Measurements from ENCODE around the gene UGT1A4. TPM values are rescaled to one million over a fixed set of nuclear protein-coding genes. Genes with fewer than 3 reads are reported as not detected.

The UGT1A4 gene
- total and polyA plus RNA-seq, 10 of the 15 experiments (the other 5 are each of a cell fraction or from before 2014, with no cell fraction given) = not detected

DNA sequence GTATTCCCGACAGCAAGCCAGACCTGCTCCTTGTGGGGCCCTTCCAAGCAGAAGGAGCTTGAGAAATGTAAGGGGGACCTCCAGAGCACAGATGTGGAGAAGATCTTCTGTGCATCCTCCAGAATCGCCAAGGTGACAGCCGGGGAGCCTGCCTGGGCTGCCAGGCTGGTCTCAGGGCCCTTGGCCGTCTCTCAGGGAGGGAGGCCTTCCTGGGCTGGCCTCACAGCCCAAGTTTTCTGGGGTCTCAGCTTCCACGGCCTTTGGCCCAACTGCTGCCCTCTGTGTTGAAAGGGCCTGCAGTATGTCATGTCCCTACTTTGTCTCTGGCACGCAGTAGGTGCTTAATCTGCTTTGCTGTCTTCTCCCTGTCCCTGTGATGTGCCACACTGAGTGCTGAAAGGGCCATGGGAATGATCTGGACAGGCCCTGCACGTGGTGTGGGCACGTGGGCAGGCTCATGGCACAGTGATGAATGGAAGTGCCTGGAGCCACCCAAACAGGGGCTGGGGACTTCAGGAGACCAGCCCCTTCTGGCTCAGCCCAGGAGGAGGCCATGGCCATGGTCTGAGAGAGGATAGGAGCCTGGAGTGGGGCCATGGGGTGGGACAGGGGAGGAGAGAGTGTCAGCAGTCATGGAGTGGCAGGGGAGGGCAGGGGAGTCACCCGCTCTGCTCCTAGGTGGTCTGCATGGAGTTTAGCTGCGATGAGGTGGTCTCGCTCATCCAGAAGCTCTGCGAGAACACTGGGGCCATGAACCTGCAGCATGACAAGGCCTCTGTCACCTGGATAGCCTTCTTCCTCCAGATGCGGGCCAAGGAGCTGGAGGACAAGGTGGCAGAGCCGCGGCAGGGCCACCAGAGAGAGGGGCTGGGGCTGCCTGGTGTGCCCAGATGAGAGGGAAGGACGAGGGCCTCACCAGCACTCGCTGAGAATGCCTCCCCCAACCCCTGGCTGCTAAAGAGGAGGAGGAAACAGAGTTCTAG lies 100.4 kb downstream of the UGT1A4 start (continued):
- TF ChIP-seq, protein P1, sequence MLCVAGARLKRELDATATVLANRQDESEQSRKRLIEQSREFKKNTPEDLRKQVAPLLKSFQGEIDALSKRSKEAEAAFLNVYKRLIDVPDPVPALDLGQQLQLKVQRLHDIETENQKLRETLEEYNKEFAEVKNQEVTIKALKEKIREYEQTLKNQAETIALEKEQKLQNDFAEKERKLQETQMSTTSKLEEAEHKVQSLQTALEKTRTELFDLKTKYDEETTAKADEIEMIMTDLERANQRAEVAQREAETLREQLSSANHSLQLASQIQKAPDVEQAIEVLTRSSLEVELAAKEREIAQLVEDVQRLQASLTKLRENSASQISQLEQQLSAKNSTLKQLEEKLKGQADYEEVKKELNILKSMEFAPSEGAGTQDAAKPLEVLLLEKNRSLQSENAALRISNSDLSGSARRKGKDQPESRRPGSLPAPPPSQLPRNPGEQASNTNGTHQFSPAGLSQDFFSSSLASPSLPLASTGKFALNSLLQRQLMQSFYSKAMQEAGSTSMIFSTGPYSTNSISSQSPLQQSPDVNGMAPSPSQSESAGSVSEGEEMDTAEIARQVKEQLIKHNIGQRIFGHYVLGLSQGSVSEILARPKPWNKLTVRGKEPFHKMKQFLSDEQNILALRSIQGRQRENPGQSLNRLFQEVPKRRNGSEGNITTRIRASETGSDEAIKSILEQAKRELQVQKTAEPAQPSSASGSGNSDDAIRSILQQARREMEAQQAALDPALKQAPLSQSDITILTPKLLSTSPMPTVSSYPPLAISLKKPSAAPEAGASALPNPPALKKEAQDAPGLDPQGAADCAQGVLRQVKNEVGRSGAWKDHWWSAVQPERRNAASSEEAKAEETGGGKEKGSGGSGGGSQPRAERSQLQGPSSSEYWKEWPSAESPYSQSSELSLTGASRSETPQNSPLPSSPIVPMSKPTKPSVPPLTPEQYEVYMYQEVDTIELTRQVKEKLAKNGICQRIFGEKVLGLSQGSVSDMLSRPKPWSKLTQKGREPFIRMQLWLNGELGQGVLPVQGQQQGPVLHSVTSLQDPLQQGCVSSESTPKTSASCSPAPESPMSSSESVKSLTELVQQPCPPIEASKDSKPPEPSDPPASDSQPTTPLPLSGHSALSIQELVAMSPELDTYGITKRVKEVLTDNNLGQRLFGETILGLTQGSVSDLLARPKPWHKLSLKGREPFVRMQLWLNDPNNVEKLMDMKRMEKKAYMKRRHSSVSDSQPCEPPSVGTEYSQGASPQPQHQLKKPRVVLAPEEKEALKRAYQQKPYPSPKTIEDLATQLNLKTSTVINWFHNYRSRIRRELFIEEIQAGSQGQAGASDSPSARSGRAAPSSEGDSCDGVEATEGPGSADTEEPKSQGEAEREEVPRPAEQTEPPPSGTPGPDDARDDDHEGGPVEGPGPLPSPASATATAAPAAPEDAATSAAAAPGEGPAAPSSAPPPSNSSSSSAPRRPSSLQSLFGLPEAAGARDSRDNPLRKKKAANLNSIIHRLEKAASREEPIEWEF (IDR thresholded peaks at IDR 0.05; ENCODE audit: insufficient replicate concordance, low read depth, low read length) = no peak
- TF ChIP-seq SMAD1 (IDR thresholded peaks at IDR 0.05; ENCODE audit: low read depth, partially characterized antibody) (no peak), ZZZ3 (IDR thresholded peaks at IDR 0.05; ENCODE audit: control insufficient read depth, insufficient read length, low read depth) (no peak), EP300 (IDR thresholded peaks at IDR 0.05; ENCODE audit: borderline replicate concordance in 1 of 2, control insufficient read depth in 1 of 2, low read depth in 2 of 2, low read length in 2 of 2) (no peak), STAT1 (conservative IDR thresholded peaks at IDR 0.05) (no peak), CREM (IDR thresholded peaks at IDR 0.05; ENCODE audit: low read depth) (no peak)
- TF ChIP-seq, protein P2, sequence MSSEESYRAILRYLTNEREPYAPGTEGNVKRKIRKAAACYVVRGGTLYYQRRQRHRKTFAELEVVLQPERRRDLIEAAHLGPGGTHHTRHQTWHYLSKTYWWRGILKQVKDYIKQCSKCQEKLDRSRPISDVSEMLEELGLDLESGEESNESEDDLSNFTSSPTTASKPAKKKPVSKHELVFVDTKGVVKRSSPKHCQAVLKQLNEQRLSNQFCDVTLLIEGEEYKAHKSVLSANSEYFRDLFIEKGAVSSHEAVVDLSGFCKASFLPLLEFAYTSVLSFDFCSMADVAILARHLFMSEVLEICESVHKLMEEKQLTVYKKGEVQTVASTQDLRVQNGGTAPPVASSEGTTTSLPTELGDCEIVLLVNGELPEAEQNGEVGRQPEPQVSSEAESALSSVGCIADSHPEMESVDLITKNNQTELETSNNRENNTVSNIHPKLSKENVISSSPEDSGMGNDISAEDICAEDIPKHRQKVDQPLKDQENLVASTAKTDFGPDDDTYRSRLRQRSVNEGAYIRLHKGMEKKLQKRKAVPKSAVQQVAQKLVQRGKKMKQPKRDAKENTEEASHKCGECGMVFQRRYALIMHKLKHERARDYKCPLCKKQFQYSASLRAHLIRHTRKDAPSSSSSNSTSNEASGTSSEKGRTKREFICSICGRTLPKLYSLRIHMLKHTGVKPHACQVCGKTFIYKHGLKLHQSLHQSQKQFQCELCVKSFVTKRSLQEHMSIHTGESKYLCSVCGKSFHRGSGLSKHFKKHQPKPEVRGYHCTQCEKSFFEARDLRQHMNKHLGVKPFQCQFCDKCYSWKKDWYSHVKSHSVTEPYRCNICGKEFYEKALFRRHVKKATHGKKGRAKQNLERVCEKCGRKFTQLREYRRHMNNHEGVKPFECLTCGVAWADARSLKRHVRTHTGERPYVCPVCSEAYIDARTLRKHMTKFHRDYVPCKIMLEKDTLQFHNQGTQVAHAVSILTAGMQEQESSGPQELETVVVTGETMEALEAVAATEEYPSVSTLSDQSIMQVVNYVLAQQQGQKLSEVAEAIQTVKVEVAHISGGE (CRISPR knock-in tag; IDR thresholded peaks at IDR 0.05) = no peak

All from GM12878 (cell line).